GM23338 (cell line): ENCODE data around the gene UPP1. TPM values are rescaled to one million over a fixed set of nuclear protein-coding genes. Genes with fewer than 3 reads are reported as not detected.

ENCODE experiments used
- ATAC-seq: fragments of 200-7000 bp; cut with Tn5 transposase; 3 replicates; pipeline ENCODE4 v1.9.1; 2020
- DNase-seq: peaks from one replicate; pipeline ENCODE4 v3.0.0-alpha.2; 2015; ENCODE audit warnings: low spot score
- H2AFZ ChIP-seq: fragments of 200-600 bp; sonication (generic); 2 replicates; pipeline ENCODE4 v1.8.0; 2016; ENCODE audit warnings: antibody characterized with exemption, mild to moderate bottlenecking, moderate library complexity
- H3F3A ChIP-seq: fragments of 200-600 bp; sonication (generic); replicated peaks from 2 replicates; pipeline ENCODE4 v1.8.0; 2017; ENCODE audit warnings: antibody characterized with exemption, mixed run types, low read depth
- H3K27ac ChIP-seq: fragments of 200-600 bp; sonication (generic); 2 replicates; pipeline ENCODE4 v1.6.1; 2016; ENCODE audit warnings: low read depth
- H3K27me3 ChIP-seq: fragments of 200-600 bp; sonication (generic); 2 replicates; pipeline ENCODE4 v1.8.0; 2016; ENCODE audit warnings: mild to moderate bottlenecking, mixed run types, moderate library complexity; ENCODE audit not compliant: insufficient read depth
- H3K36me3 ChIP-seq: fragments of 200-600 bp; sonication (generic); 2 replicates; pipeline ENCODE4 v1.8.0; 2016; ENCODE audit warnings: mild to moderate bottlenecking; ENCODE audit not compliant: insufficient read depth
- H3K4me1 ChIP-seq: fragments of 200-600 bp; sonication (generic); 2 replicates; pipeline ENCODE4 v1.8.0; 2016; ENCODE audit warnings: mild to moderate bottlenecking, moderate library complexity; ENCODE audit not compliant: insufficient read depth
- H3K4me2 ChIP-seq: fragments of 200-600 bp; sonication (generic); 2 replicates; pipeline ENCODE4 v1.7.1; 2017; ENCODE audit warnings: mixed run types
- H3K4me3 ChIP-seq: fragments of 200-600 bp; sonication (generic); 2 replicates; pipeline ENCODE4 v1.6.1; 2016; ENCODE audit warnings: mixed run types
- H3K79me2 ChIP-seq: fragments of 200-600 bp; sonication (generic); replicated peaks from 2 replicates; pipeline ENCODE4 v1.8.0; 2017; ENCODE audit warnings: mild to moderate bottlenecking; ENCODE audit not compliant: insufficient read depth
- H3K9me2 ChIP-seq: fragments of 200-600 bp; sonication (generic); 2 replicates; pipeline ENCODE4 v1.8.0; 2017; ENCODE audit not compliant: insufficient read depth
- H4K20me1 ChIP-seq: fragments of 200-600 bp; sonication (generic); replicated peaks from 2 replicates; pipeline ENCODE4 v1.8.0; 2017; ENCODE audit warnings: mild to moderate bottlenecking; ENCODE audit not compliant: insufficient read depth
- H3K27ac Mint-ChIP-seq: 2 replicates; pipeline ENCODE4 v1.8.0; 2020; ENCODE audit warnings: inconsistent platforms, mild to moderate bottlenecking, moderate library complexity, mixed read lengths
- H3K27me3 Mint-ChIP-seq: 3 replicates; pipeline ENCODE4 v1.8.0; 2022; ENCODE audit warnings: low read depth, mild to moderate bottlenecking, moderate library complexity, mixed read lengths, inconsistent platforms; ENCODE audit not compliant: insufficient read depth, poor library complexity
- H3K36me3 Mint-ChIP-seq: 3 replicates; pipeline ENCODE4 v1.8.0; 2021; ENCODE audit warnings: low read depth, mild to moderate bottlenecking, inconsistent platforms, moderate library complexity, mixed read lengths
- H3K4me1 Mint-ChIP-seq: 3 replicates; pipeline ENCODE4 v1.8.0; 2020; ENCODE audit warnings: mild to moderate bottlenecking, inconsistent platforms, mixed read lengths
- H3K4me3 Mint-ChIP-seq: 3 replicates; pipeline ENCODE4 v1.8.0; 2021; ENCODE audit warnings: moderate library complexity, mild to moderate bottlenecking, inconsistent platforms, mixed read lengths
- H3K9me3 Mint-ChIP-seq: 3 replicates; pipeline ENCODE4 v1.8.0; 2020; ENCODE audit warnings: moderate library complexity, mild to moderate bottlenecking, inconsistent platforms, mixed read lengths
- CREB1 ChIP-seq: fragments of 250-450 bp; sonication (Bioruptor Pico); IDR thresholded peaks from 2 replicates; pipeline ENCODE4 v1.5.0; 2020; ENCODE audit warnings: low read depth, mild to moderate bottlenecking, moderate library complexity
- CTCF ChIP-seq, 2 experiments: fragments of 200-600 bp in 1 of 2; sonication (generic) in 1 of 2; conservative IDR thresholded peaks; 2 replicates each; pipeline versions ENCODE4 v1.5.1 to v1.6.1; 2016 to 2017; ENCODE audit warnings: antibody characterized with exemption in 2 of 2, low read depth in 2 of 2, mild to moderate bottlenecking in 2 of 2, moderate library complexity in 1 of 2
- ETS1 ChIP-seq: IDR thresholded peaks from 2 replicates; pipeline ENCODE4 v1.6.1; 2016; ENCODE audit warnings: antibody characterized with exemption
- EZH2 ChIP-seq: fragments of 200-600 bp; sonication (generic); IDR thresholded peaks from one replicate; pipeline ENCODE4 v1.8.0; 2017; ENCODE audit warnings: antibody characterized with exemption, mild to moderate bottlenecking, low read depth; ENCODE audit not compliant: unreplicated experiment
- EZH2phosphoT487 ChIP-seq: fragments of 200-600 bp; sonication (generic); IDR thresholded peaks from one replicate; pipeline ENCODE4 v1.8.1; 2018; ENCODE audit warnings: antibody characterized with exemption; ENCODE audit not compliant: unreplicated experiment
- JUNB ChIP-seq: IDR thresholded peaks from one replicate; pipeline ENCODE4 v1.6.1; 2016; ENCODE audit warnings: antibody characterized with exemption; ENCODE audit not compliant: unreplicated experiment
- NANOG ChIP-seq: IDR thresholded peaks from 2 replicates; pipeline ENCODE4 v1.6.1; 2016; ENCODE audit warnings: antibody characterized with exemption, borderline replicate concordance
- POLR2AphosphoS5 ChIP-seq: IDR thresholded peaks from 2 replicates; pipeline ENCODE4 v1.6.1; 2016; ENCODE audit warnings: antibody characterized with exemption, low read depth
- REST ChIP-seq: IDR thresholded peaks from one replicate; pipeline ENCODE4 v1.6.1; 2018; ENCODE audit warnings: antibody characterized with exemption; ENCODE audit not compliant: unreplicated experiment
- STAT1 ChIP-seq: IDR thresholded peaks from one replicate; pipeline ENCODE4 v1.6.1; 2016; ENCODE audit warnings: antibody characterized with exemption; ENCODE audit not compliant: unreplicated experiment
- ZNF114 ChIP-seq: fragments of 250-450 bp; sonication (Bioruptor Pico); IDR thresholded peaks from 2 replicates; pipeline ENCODE4 v1.5.0; 2020; ENCODE audit warnings: mild to moderate bottlenecking, moderate library complexity
- ZNF331 ChIP-seq: fragments of 250-450 bp; sonication (Bioruptor Pico); IDR thresholded peaks from 2 replicates; pipeline ENCODE4 v1.5.0; 2020; ENCODE audit warnings: low read depth, mild to moderate bottlenecking, moderate library complexity
- ZNF462 ChIP-seq: fragments of 250-450 bp; sonication (Bioruptor Pico); IDR thresholded peaks from 2 replicates; pipeline ENCODE4 v1.5.0; 2020; ENCODE audit warnings: mild to moderate bottlenecking, moderate library complexity
- polyA plus RNA-seq: library from polyadenylated mRNA; unstranded; fragments of >200 nt; fragmentation: Nextera tagmentation; extraction: Ambion mirVana; gene quantifications from 2 replicates; pipeline ENCODE4 v1.2.1, GENCODE V29; 2016
- total RNA-seq: library from RNA; depleted of rRNA; stranded (reverse); fragments of >200 nt; shearing (Covaris generic); gene quantifications from 2 replicates; pipeline ENCODE4 v1.2.3, GENCODE V29; 2014

Gene UPP1
- total and polyA plus RNA-seq, 2 experiments from 2014 or later, result 22.7 to 43.5 TPM

- no peak overlapping the region for H3K27ac Mint-ChIP-seq
- no peak for ATAC-seq
Observed at GRCh38 chr7:48049850-48050249, 39.2 kb upstream of the UPP1 start.

More at GRCh38 chr7:48049850-48050249, 39.2 kb upstream of the UPP1 start:
- Histone ChIP-seq H3K36me3 (no peaks in the 10 kb centered on the region), H3K27me3 (no peaks in the 10 kb centered on the region), H3K79me2 (no peaks in the 10 kb centered on the region), H2AFZ (no peak overlapping the region), H3F3A (no peaks in the 10 kb centered on the region), H3K4me1 (no peaks in the 10 kb centered on the region), H4K20me1 (no peaks in the 10 kb centered on the region), H3K4me2 (no peak overlapping the region), H3K4me3 (no peak overlapping the region), H3K9me2 (no peaks in the 10 kb centered on the region; the same call in none of the 2 replicates), H3K27ac (no peak overlapping the region)
- no peaks in the 10 kb centered on the region for H3K9me3 Mint-ChIP-seq
- H3K27me3 Mint-ChIP-seq, result peaks cover 7% of the 10 kb centered on the region
- TF ChIP-seq REST (no peak), STAT1 (no peak), ZNF114 (CRISPR knock-in tag) (no peak), EZH2phosphoT487 (no peak), CTCF (conservative IDR thresholded peaks at IDR 0.05; ENCODE audit: low read depth in 2 of 2) (no peak), POLR2AphosphoS5 (no peak), ZNF462 (CRISPR knock-in tag) (no peak), EZH2 (no peak), JUNB (no peak), CREB1 (CRISPR knock-in tag) (no peak), ZNF331 (CRISPR knock-in tag) (no peak), ETS1 (no peak), NANOG (no peak)
- DNase-seq, result no peak
- H3K4me3 Mint-ChIP-seq, result no peak overlapping the region
- no peaks in the 10 kb centered on the region for H3K36me3 Mint-ChIP-seq
- peaks cover 2% of the 10 kb centered on the region; the same call in 2 of the 3 replicates for H3K4me1 Mint-ChIP-seq
